ENCODE data around the gene PTPRQ.

DNA sequence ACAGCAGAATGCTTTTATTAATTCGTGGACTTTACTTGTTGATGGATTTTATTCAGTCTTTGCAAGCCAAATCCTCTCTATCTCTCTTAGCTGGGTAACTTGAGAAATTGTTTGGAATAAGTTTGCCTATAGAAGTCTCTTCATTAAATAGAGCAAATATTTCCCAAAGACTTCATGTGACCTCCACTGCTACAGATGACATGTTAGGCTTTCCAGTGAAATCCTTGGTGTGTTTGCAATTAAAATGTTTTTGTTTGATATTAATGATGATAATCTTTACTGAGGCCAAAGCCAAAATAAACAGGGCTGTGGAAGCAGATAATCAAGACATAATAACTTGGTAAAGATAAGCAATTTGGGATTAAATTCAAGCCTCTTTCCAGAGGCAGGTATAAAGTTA, 267.8 kb downstream of the PTPRQ start:
- TF ChIP-seq, protein P1, sequence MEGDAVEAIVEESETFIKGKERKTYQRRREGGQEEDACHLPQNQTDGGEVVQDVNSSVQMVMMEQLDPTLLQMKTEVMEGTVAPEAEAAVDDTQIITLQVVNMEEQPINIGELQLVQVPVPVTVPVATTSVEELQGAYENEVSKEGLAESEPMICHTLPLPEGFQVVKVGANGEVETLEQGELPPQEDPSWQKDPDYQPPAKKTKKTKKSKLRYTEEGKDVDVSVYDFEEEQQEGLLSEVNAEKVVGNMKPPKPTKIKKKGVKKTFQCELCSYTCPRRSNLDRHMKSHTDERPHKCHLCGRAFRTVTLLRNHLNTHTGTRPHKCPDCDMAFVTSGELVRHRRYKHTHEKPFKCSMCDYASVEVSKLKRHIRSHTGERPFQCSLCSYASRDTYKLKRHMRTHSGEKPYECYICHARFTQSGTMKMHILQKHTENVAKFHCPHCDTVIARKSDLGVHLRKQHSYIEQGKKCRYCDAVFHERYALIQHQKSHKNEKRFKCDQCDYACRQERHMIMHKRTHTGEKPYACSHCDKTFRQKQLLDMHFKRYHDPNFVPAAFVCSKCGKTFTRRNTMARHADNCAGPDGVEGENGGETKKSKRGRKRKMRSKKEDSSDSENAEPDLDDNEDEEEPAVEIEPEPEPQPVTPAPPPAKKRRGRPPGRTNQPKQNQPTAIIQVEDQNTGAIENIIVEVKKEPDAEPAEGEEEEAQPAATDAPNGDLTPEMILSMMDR (IDR thresholded peaks at IDR 0.05): no peak
- TF ChIP-seq POLR2AphosphoS5 (IDR thresholded peaks at IDR 0.05): no peak
- no peak for TF ChIP-seq POLR2A (IDR thresholded peaks at IDR 0.05)
